Type B pancreatic cell (in vitro differentiated cells): ENCODE data around the gene SRP19. TPM values are rescaled to one million over a fixed set of nuclear protein-coding genes. Genes with fewer than 3 reads are reported as not detected.

Experiments used
- DNase-seq: peaks from one replicate; pipeline ENCODE4 v3.0.0; 2021; ENCODE audit warnings: mixed read lengths; ENCODE audit not compliant: unreplicated experiment; ENCODE audit errors: extremely low spot score
- H3K27ac Mint-ChIP-seq: 2 replicates; pipeline ENCODE4 v1.8.0; 2021; ENCODE audit warnings: mild to moderate bottlenecking, mixed read lengths
- H3K27me3 Mint-ChIP-seq: 2 replicates; pipeline ENCODE4 v1.8.0; 2021; ENCODE audit warnings: mixed read lengths
- H3K36me3 Mint-ChIP-seq: 2 replicates; pipeline ENCODE4 v1.8.0; 2021; ENCODE audit warnings: mixed read lengths
- H3K4me1 Mint-ChIP-seq: one replicate; pipeline ENCODE4 v1.8.0; 2021; ENCODE audit warnings: mixed read lengths; ENCODE audit not compliant: unreplicated experiment
- H3K4me3 Mint-ChIP-seq: 2 replicates; pipeline ENCODE4 v1.8.0; 2021; ENCODE audit warnings: mild to moderate bottlenecking, mixed read lengths
- H3K9me3 Mint-ChIP-seq: 2 replicates; pipeline ENCODE4 v1.8.0; 2021; ENCODE audit warnings: mixed read lengths
- CTCF ChIP-seq: fragments of 200-600 bp; sonication (generic); conservative IDR thresholded peaks from 2 replicates; pipeline ENCODE4 v1.5.0; 2021; ENCODE audit warnings: antibody characterized with exemption, mild to moderate bottlenecking
- long read RNA-seq: library from polyadenylated mRNA; unstranded; transcript quantifications from one replicate; pipeline ENCODE4 v2.0.0, GENCODE V29; 2020
- total RNA-seq: library from RNA; stranded (reverse); gene quantifications from 2 replicates; pipeline ENCODE4 v1.2.1, GENCODE V29; 2021; ENCODE audit warnings: low replicate concordance

SRP19 gene
- total RNA-seq: 45.4 and 57.5 TPM in 2 replicates
- long read RNA-seq, transcript SRP19-201 (5 exons, 937 nt): minor isoform, 8 of 57 reads
- long read RNA-seq, transcript SRP19-206 (5 exons, 2,841 nt): major isoform, 39 of 57 reads
- long read RNA-seq, partial matches to known transcripts: 2 of 57 reads
- long read RNA-seq, other reads (novel, unspliced or antisense): 7 of 57 reads

GRCh38 chr5:112860929-112861637 is at the start of gene SRP19:
Gene SRP19 (plus strand): TSS chr5:112861287. CDS start chr5:112861377, 90 bp downstream.
- peaks cover 22% of the 10 kb centered on the region for H3K4me1 Mint-ChIP-seq
- peak; percentile 19 for TF ChIP-seq CTCF
- peaks cover 11% of the 10 kb centered on the region for H3K27me3 Mint-ChIP-seq
- H3K27ac Mint-ChIP-seq: peak within 1 kb of the TSS; percentile 97
- peaks cover 7% of the 10 kb centered on the region for H3K36me3 Mint-ChIP-seq
- peak; percentile 91 for DNase-seq
- peaks cover 4% of the 10 kb centered on the region for H3K9me3 Mint-ChIP-seq
- H3K4me3 Mint-ChIP-seq: peak within 1 kb of the TSS; percentile 97

GRCh38 chr5:112812549-112812948 is 48.5 kb upstream of the SRP19 start:
- no peaks in the 10 kb centered on the region for H3K9me3 Mint-ChIP-seq
- no peaks in the 10 kb centered on the region for H3K4me1 Mint-ChIP-seq
- no peak overlapping the region for H3K4me3 Mint-ChIP-seq
- DNase-seq: no peak
- no peak for TF ChIP-seq CTCF
- H3K36me3 Mint-ChIP-seq: peaks cover 38% of the 10 kb centered on the region
- H3K27me3 Mint-ChIP-seq: no peaks in the 10 kb centered on the region
- no peak overlapping the region for H3K27ac Mint-ChIP-seq

- H3K27ac Mint-ChIP-seq: no peak overlapping the region
- H3K27me3 Mint-ChIP-seq: no peaks in the 10 kb centered on the region
- no peak overlapping the region for H3K4me3 Mint-ChIP-seq
- DNase-seq: no peak
- no peaks in the 10 kb centered on the region for H3K4me1 Mint-ChIP-seq
- no peak for TF ChIP-seq CTCF
- H3K9me3 Mint-ChIP-seq: no peaks in the 10 kb centered on the region
- H3K36me3 Mint-ChIP-seq: peaks cover 46% of the 10 kb centered on the region
Measured at GRCh38 chr5:112820246-112820645, 40.8 kb upstream of the SRP19 start.

GRCh38 chr5:112822456-112822855 is 38.6 kb upstream of the SRP19 start:
- H3K27me3 Mint-ChIP-seq: no peaks in the 10 kb centered on the region
- peaks cover 54% of the 10 kb centered on the region for H3K36me3 Mint-ChIP-seq
- no peak for TF ChIP-seq CTCF
- H3K9me3 Mint-ChIP-seq: no peaks in the 10 kb centered on the region
- H3K4me1 Mint-ChIP-seq: no peaks in the 10 kb centered on the region
- no peak overlapping the region for H3K4me3 Mint-ChIP-seq
- DNase-seq: no peak
- no peak overlapping the region for H3K27ac Mint-ChIP-seq

- no peak for DNase-seq
- no peaks in the 10 kb centered on the region for H3K27me3 Mint-ChIP-seq
- no peaks in the 10 kb centered on the region for H3K9me3 Mint-ChIP-seq
- H3K4me1 Mint-ChIP-seq: no peaks in the 10 kb centered on the region
- H3K4me3 Mint-ChIP-seq: no peak overlapping the region
- H3K36me3 Mint-ChIP-seq: peaks cover 50% of the 10 kb centered on the region
- peak overlapping the region; percentile 75 for H3K27ac Mint-ChIP-seq
- TF ChIP-seq CTCF: no peak
Measured at GRCh38 chr5:112823181-112823580, 37.9 kb upstream of the SRP19 start.
